ENCODE measurements around the gene COPS9. TPM values are rescaled to one million over a fixed set of nuclear protein-coding genes. Genes with fewer than 3 reads are reported as not detected.

Gene COPS9
- total RNA-seq, 1 experiment from 2014 or later, result 134 TPM

DNA sequence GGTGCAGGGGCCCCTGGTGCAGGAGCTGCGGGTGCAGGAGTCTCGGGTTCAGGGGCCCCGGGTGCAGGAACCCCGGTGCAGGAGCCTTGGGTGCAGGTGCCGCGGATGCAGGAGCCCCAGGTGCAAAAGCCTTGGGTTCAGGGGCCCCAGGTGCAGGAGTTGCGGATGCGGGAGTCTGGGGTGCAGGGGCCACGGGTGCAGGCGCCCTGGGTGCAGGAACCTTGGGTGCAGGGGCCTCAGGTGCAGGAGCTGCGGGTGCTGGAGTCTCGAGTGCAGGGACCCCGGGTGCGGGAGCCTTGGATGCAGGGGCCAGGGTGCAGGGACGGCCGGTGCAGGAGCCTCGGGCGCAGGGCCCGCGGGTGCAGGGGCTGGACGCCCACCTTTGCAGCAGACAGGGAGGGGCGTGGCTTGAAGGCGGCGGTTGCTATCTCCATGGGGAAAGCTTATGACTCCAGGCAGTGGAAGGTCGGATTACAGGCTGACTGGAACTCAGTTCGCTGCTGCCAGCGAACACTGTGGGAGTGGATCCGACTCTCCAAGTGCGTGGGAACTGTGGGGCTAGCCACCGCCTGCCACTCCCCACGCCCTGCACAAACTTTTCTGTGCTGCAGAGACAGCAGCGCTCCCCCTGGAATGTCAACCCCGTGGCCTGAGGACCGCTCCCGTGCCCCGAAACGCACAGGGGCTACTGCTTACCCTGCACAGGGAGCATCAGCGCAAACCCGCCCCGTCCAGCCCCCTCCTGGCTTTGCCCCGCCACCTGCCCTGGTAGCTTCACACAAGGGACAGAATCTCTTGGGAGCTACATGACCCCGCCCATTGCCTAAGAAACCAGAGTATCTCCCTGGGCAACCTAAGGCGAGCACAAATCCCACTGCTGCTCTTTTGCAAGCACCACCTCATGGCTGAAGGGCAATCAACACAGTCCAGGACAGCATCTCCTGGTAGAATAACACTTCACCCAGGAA, 40.3 kb downstream of the COPS9 start:
- Histone ChIP-seq H3K9me3 (ENCODE audit: control insufficient read depth, insufficient read depth, low read depth, low read length) (no peaks in the 10 kb centered on the region), H3K27ac (ENCODE audit: low read length) (no peak overlapping the region), H3K4me3 (ENCODE audit: low read depth in 2 of 2, low read length in 2 of 2) (no peak overlapping the region), H3K27me3 (ENCODE audit: control insufficient read depth, insufficient read depth, low read length) (peaks cover 49% of the 10 kb centered on the region), H3K36me3 (ENCODE audit: control insufficient read depth, insufficient read depth, low read length) (no peaks in the 10 kb centered on the region), H3K4me1 (ENCODE audit: control insufficient read depth, insufficient read depth, low read length) (no peaks in the 10 kb centered on the region)
- in situ Hi-C loops (cut with HindIII; ENCODE audit: low pct_unique_long_range_greater_than_20kb, low sequenced_read_pairs), result no loop called here
- TF ChIP-seq SIN3A (IDR thresholded peaks at IDR 0.05; ENCODE audit: borderline replicate concordance, insufficient read depth, low read depth, low read length), result no peak
- TF ChIP-seq POLR2AphosphoS5 (IDR thresholded peaks at IDR 0.05; ENCODE audit: low read depth, low read length), result no peak
- no peak for TF ChIP-seq CTCF (IDR thresholded peaks at IDR 0.05)
- TF ChIP-seq, protein P1, sequence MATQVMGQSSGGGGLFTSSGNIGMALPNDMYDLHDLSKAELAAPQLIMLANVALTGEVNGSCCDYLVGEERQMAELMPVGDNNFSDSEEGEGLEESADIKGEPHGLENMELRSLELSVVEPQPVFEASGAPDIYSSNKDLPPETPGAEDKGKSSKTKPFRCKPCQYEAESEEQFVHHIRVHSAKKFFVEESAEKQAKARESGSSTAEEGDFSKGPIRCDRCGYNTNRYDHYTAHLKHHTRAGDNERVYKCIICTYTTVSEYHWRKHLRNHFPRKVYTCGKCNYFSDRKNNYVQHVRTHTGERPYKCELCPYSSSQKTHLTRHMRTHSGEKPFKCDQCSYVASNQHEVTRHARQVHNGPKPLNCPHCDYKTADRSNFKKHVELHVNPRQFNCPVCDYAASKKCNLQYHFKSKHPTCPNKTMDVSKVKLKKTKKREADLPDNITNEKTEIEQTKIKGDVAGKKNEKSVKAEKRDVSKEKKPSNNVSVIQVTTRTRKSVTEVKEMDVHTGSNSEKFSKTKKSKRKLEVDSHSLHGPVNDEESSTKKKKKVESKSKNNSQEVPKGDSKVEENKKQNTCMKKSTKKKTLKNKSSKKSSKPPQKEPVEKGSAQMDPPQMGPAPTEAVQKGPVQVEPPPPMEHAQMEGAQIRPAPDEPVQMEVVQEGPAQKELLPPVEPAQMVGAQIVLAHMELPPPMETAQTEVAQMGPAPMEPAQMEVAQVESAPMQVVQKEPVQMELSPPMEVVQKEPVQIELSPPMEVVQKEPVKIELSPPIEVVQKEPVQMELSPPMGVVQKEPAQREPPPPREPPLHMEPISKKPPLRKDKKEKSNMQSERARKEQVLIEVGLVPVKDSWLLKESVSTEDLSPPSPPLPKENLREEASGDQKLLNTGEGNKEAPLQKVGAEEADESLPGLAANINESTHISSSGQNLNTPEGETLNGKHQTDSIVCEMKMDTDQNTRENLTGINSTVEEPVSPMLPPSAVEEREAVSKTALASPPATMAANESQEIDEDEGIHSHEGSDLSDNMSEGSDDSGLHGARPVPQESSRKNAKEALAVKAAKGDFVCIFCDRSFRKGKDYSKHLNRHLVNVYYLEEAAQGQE (IDR thresholded peaks at IDR 0.05; ENCODE audit: insufficient read depth in 1 of 2, low read depth in 2 of 2, low read length in 1 of 2), result no peak
- TF ChIP-seq TCF7L2 (IDR thresholded peaks at IDR 0.05; ENCODE audit: low read depth, low read length), result no peak
- intact Hi-C loops (cut with micrococcal nuclease; ENCODE audit: unreplicated experiment), result no loop called here
- no TSS peak for BruUV-seq (replicated peaks)
- ChIA-PET CTCF (no interaction called here), POLR2A (interaction anchor here (0.5 kb wide), 1 partner anchor 1210 kb away, joined by 3 read pairs; no protein-coding TSS in a partner anchor)
- no peak; the same call in 1 of the 2 replicates for ATAC-seq
- no peak for DNase-seq (ENCODE audit: low read depth, low spot score)

DNA sequence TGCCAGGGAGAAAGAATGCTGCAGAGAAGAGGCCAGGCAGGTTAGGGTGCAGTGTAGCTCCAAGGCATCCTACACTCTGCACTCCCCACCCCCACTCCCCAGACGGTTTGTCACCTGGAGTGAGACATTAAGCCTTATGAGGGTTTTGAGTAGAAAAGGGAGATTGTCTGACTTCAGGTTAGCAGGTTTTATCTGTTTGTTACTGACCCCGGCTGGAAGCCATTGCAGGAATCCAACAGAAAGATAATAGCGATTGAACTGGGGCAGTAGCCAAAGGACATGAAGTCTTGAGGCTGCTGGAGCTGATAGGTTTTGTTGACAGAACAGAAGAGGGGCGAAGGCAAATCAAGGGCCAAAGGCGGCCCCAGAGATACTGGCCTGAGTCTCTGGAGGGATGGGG, 46.8 kb downstream of the COPS9 start:
- CTCF ChIA-PET, result no interaction called here
- intact Hi-C loops (cut with micrococcal nuclease; ENCODE audit: unreplicated experiment) (no loop called here), in situ Hi-C loops (cut with HindIII; ENCODE audit: low pct_unique_long_range_greater_than_20kb, low sequenced_read_pairs) (no loop called here)
- H3K9me3 ChIP-seq (ENCODE audit: control insufficient read depth, insufficient read depth, low read depth, low read length), result peaks cover 18% of the 10 kb centered on the region
- no peak for DNase-seq (ENCODE audit: low read depth, low spot score)
- H3K4me1 ChIP-seq (ENCODE audit: control insufficient read depth, insufficient read depth, low read length), result no peaks in the 10 kb centered on the region
- H3K4me3 ChIP-seq (ENCODE audit: low read depth in 2 of 2, low read length in 2 of 2), result no peak overlapping the region
- ATAC-seq, result no peak
- TF ChIP-seq, protein P1 (IDR thresholded peaks at IDR 0.05; ENCODE audit: insufficient read depth in 1 of 2, low read depth in 2 of 2, low read length in 1 of 2), result no peak
- TF ChIP-seq TCF7L2 (IDR thresholded peaks at IDR 0.05; ENCODE audit: low read depth, low read length), result no peak
- no peak for TF ChIP-seq SIN3A (IDR thresholded peaks at IDR 0.05; ENCODE audit: borderline replicate concordance, insufficient read depth, low read depth, low read length)
- no peaks in the 10 kb centered on the region; the same call in 1 of the 2 replicates for H3K36me3 ChIP-seq (ENCODE audit: control insufficient read depth, insufficient read depth, low read length)
- peaks cover 10% of the 10 kb centered on the region for H3K27me3 ChIP-seq (ENCODE audit: control insufficient read depth, insufficient read depth, low read length)
- POLR2A ChIA-PET, result no interaction called here
- H3K27ac ChIP-seq (ENCODE audit: low read length), result no peak overlapping the region
- no TSS peak for BruUV-seq (replicated peaks)
